Measurements from ENCODE around the gene RRP12.

Gene RRP12

GRCh38 chr10:97335188-97335619 lies 65.9 kb downstream of the RRP12 start:
- Histone ChIP-seq H3K9ac (peak overlapping the region; percentile 92), H3K27me3 (ENCODE audit: insufficient read depth, low read depth) (no peaks in the 10 kb centered on the region; the same call in 1 of the 2 replicates), H4K20me1 (ENCODE audit: insufficient read depth) (no peaks in the 10 kb centered on the region), H3K4me3 (IDR thresholded peaks at IDR 0.05; ENCODE audit: insufficient read depth, low read depth, low read length) (no peak overlapping the region), H3K36me3 (ENCODE audit: insufficient read depth) (no peaks in the 10 kb centered on the region), H3K4me2 (peak overlapping the region; percentile 63; the same call in 1 of the 2 replicates), H3K27ac (peak overlapping the region; percentile 73; the same call in 1 of the 2 replicates), H2AFZ (ENCODE audit: low read depth) (peak overlapping the region; percentile 81), H3K4me1 (ENCODE audit: low read depth, poor library complexity, severe bottlenecking) (peaks cover 22% of the 10 kb centered on the region), H3K79me2 (ENCODE audit: insufficient read depth, low read depth) (peaks cover 38% of the 10 kb centered on the region)
- TF ChIP-seq, protein P1, sequence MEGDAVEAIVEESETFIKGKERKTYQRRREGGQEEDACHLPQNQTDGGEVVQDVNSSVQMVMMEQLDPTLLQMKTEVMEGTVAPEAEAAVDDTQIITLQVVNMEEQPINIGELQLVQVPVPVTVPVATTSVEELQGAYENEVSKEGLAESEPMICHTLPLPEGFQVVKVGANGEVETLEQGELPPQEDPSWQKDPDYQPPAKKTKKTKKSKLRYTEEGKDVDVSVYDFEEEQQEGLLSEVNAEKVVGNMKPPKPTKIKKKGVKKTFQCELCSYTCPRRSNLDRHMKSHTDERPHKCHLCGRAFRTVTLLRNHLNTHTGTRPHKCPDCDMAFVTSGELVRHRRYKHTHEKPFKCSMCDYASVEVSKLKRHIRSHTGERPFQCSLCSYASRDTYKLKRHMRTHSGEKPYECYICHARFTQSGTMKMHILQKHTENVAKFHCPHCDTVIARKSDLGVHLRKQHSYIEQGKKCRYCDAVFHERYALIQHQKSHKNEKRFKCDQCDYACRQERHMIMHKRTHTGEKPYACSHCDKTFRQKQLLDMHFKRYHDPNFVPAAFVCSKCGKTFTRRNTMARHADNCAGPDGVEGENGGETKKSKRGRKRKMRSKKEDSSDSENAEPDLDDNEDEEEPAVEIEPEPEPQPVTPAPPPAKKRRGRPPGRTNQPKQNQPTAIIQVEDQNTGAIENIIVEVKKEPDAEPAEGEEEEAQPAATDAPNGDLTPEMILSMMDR (conservative IDR thresholded peaks at IDR 0.05; ENCODE audit: low read depth, low read length): no peak

DNA sequence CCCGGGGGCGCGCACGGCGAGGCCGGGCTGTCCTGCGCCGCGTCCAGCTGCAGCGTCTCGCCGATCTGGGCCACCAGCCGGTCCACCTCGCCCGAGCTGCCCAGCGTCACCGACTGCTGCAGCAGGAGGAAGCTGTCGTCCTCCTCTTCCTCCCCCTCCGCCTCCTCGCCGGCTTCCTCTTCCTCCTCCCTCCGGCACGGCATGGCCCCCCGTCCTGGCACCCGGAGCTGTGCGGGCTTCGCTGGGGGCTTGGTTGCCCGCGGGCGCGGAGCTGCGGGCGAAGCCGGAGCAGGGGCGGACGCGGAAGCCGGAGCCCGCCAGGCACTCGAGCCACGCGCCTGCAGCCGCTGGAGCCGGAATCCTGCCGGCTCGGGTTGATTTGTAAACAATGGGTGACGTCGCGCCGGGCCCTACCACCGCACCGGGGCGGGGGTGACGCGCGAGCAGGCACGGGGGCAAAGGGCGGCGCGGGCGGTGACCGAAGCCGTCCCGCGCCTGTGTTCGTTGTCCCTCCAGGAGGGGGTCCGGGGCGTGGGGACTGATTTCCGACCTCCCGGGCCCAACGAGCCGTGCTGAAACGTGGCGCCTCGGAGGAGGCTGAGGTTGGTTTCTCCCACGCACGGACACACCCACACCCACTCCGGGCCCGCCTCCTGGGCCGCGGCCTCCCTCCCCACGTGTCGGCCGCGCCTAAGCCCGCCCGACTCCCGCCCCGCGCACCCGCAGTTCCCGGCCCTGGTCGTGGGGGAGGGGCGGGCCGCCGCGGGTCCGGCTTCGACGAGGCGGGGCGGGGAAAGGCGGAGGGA lies 66.6 kb downstream of the RRP12 start, which contains the start of gene FRAT2:
FRAT2 (minus strand) TSS at position 360 of the 806 bp plus-strand sequence; CDS start at position 203, 157 bp downstream.
- Histone ChIP-seq H3K9ac (peak within 1 kb of the TSS; percentile 92), H2AFZ (ENCODE audit: low read depth) (peak within 1 kb of the TSS; percentile 81), H4K20me1 (ENCODE audit: insufficient read depth) (no peaks in the 10 kb centered on the region), H3K4me2 (peak within 1 kb of the TSS; percentile 96), H3K27me3 (ENCODE audit: insufficient read depth, low read depth) (no peaks in the 10 kb centered on the region; the same call in 1 of the 2 replicates), H3K4me1 (ENCODE audit: low read depth, poor library complexity, severe bottlenecking) (peaks cover 28% of the 10 kb centered on the region), H3K27ac (peak within 1 kb of the TSS; percentile 92), H3K4me3 (IDR thresholded peaks at IDR 0.05; ENCODE audit: insufficient read depth, low read depth, low read length) (no peak within 1 kb of the TSS), H3K79me2 (ENCODE audit: insufficient read depth, low read depth) (peaks cover 42% of the 10 kb centered on the region), H3K36me3 (ENCODE audit: insufficient read depth) (no peaks in the 10 kb centered on the region)
- TF ChIP-seq, protein P1 (conservative IDR thresholded peaks at IDR 0.05; ENCODE audit: low read depth, low read length): no peak

DNA sequence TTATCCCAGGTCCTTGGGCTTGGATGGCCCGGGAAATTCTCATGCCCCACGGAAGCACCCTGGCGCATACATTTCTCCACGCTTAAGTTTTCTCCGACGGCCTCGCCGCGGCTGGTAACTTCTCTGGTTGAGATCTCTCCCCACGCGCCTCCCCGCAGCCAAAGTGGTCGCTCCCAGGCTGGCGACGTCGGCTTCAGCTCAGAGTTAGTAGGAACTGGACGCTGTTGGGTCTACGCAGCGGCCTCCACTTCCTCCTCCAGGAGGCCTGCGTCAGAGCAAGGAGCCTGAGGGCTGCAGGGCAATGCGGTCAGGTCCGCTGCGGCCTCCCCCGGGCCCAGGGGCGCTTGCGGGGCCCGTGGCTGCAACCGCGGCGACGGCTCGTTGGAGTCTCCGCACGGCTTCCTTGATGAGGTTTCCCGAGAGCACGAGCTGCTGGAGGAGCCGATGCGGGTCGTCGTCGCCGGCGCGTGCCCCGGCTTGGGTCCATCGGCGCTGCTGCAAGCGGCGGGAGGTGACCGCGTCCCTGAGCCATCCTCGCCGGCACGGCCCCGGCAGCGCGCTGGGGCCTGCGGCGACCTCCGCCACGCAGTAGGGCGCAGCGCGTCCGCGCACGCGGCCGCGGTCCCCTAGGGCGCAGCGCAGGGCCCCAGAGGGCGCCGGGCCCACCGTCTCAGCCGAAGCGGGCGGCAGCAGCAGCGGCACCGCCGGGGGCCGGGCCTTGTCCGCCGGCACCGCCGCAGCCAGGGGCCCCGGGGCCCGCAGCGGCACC lies 67.4 kb downstream of the RRP12 start:
- Histone ChIP-seq H3K27ac (peak overlapping the region; percentile 92), H3K4me2 (peak overlapping the region; percentile 96), H3K79me2 (ENCODE audit: insufficient read depth, low read depth) (peaks cover 42% of the 10 kb centered on the region), H3K27me3 (ENCODE audit: insufficient read depth, low read depth) (no peaks in the 10 kb centered on the region; the same call in 1 of the 2 replicates), H3K4me3 (IDR thresholded peaks at IDR 0.05; ENCODE audit: insufficient read depth, low read depth, low read length) (no peak overlapping the region), H3K36me3 (ENCODE audit: insufficient read depth) (no peaks in the 10 kb centered on the region), H2AFZ (ENCODE audit: low read depth) (peak overlapping the region; percentile 29), H3K4me1 (ENCODE audit: low read depth, poor library complexity, severe bottlenecking) (peaks cover 36% of the 10 kb centered on the region), H3K9ac (peak overlapping the region; percentile 92), H4K20me1 (ENCODE audit: insufficient read depth) (no peaks in the 10 kb centered on the region)
- TF ChIP-seq, protein P1 (conservative IDR thresholded peaks at IDR 0.05; ENCODE audit: low read depth, low read length): 0 out of 2 replicates have a peak, but pooled peaks have one; percentile 10

- Histone ChIP-seq H2AFZ (ENCODE audit: low read depth) (peak overlapping the region; percentile 29), H3K27ac (peak overlapping the region; percentile 92), H3K79me2 (ENCODE audit: insufficient read depth, low read depth) (peaks cover 42% of the 10 kb centered on the region), H3K4me2 (peak overlapping the region; percentile 96), H3K36me3 (ENCODE audit: insufficient read depth) (no peaks in the 10 kb centered on the region), H4K20me1 (ENCODE audit: insufficient read depth) (no peaks in the 10 kb centered on the region), H3K4me1 (ENCODE audit: low read depth, poor library complexity, severe bottlenecking) (peaks cover 41% of the 10 kb centered on the region), H3K27me3 (ENCODE audit: insufficient read depth, low read depth) (no peaks in the 10 kb centered on the region; the same call in 1 of the 2 replicates), H3K9ac (peak overlapping the region; percentile 92), H3K4me3 (IDR thresholded peaks at IDR 0.05; ENCODE audit: insufficient read depth, low read depth, low read length) (no peak overlapping the region)
- TF ChIP-seq, protein P1 (conservative IDR thresholded peaks at IDR 0.05; ENCODE audit: low read depth, low read length): 0 out of 2 replicates have a peak, but pooled peaks have one; percentile 26
Measured at GRCh38 chr10:97333351-97333600, 67.9 kb downstream of the RRP12 start.
